Cardiac muscle cell (in vitro differentiated cells and primary cell): Measurements from ENCODE around the gene COG4. TPM values are rescaled to one million over a fixed set of nuclear protein-coding genes. Genes with fewer than 3 reads are reported as not detected.

Experiments
- DNase-seq, 2 donors: peaks; one replicate each; pipeline versions ENCODE4 v3.0.0 to v3.0.0-alpha.2; 2010 to 2017; ENCODE audit warnings: low read depth in 1 of 2, low spot score in 1 of 2
- H3K27ac ChIP-seq: fragments of 200-600 bp; sonication (generic); 2 replicates; pipeline ENCODE4 v1.5.1; 2016
- H3K27me3 ChIP-seq: fragments of 200-600 bp; sonication (generic); 2 replicates; pipeline ENCODE4 v1.6.0; 2016; ENCODE audit warnings: control low read depth
- H3K36me3 ChIP-seq: fragments of 200-600 bp; sonication (generic); 2 replicates; pipeline ENCODE4 v1.5.1; 2016; ENCODE audit warnings: control low read depth
- H3K4me1 ChIP-seq: fragments of 200-600 bp; sonication (generic); 2 replicates; pipeline ENCODE4 v1.8.1; 2017; ENCODE audit warnings: low read depth, mild to moderate bottlenecking, mixed run types
- H3K4me3 ChIP-seq: fragments of 200-600 bp; sonication (generic); 2 replicates; pipeline ENCODE4 v1.5.1; 2016; ENCODE audit warnings: mild to moderate bottlenecking
- H3K9me3 ChIP-seq: fragments of 200-600 bp; sonication (generic); 2 replicates; pipeline ENCODE4 v1.5.1; 2017; ENCODE audit warnings: low read depth, mild to moderate bottlenecking, control low read depth
- polyA plus RNA-seq: library from polyadenylated mRNA; unstranded; fragments of >200 nt; fragmentation: Nextera tagmentation; extraction: Ambion mirVana; gene quantifications from 2 replicates; pipeline ENCODE4 v1.2.1, GENCODE V29; 2016
- total RNA-seq: library from RNA; depleted of rRNA; stranded (reverse); fragments of >200 nt; gene quantifications from 2 replicates; pipeline ENCODE4 v1.2.3, GENCODE V29; 2016
- TF ChIP-seq, protein P1 (sequence below): IDR thresholded peaks from 2 replicates; pipeline ENCODE4 v1.5.1; 2012; ENCODE audit warnings: low read depth, mild to moderate bottlenecking, low read length

COG4 gene
- total and polyA plus RNA-seq, 2 experiments from 2014 or later, result 67.6 to 77.3 TPM

DNA sequence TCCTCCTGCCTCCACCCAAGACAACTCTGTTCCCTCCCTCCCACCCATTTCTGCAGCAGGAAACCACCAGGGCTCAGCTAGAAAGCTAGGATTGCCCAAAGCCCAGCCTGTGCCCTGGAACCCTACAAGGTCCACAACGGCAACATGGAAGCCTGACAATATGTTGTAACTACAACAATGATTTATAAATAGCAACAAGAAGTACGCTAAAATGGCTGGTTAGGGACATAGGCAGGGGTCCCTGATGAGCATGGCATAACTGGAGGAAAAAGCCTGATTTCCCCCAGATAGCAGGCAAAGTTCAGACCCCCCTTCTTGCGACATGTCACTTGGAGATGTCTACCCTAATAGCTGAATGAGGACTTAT is 91.0 kb downstream of the COG4 start:
- no peaks in the 10 kb centered on the region for H3K9me3 ChIP-seq
- H3K36me3 ChIP-seq, result no peaks in the 10 kb centered on the region
- TF ChIP-seq, protein P1, sequence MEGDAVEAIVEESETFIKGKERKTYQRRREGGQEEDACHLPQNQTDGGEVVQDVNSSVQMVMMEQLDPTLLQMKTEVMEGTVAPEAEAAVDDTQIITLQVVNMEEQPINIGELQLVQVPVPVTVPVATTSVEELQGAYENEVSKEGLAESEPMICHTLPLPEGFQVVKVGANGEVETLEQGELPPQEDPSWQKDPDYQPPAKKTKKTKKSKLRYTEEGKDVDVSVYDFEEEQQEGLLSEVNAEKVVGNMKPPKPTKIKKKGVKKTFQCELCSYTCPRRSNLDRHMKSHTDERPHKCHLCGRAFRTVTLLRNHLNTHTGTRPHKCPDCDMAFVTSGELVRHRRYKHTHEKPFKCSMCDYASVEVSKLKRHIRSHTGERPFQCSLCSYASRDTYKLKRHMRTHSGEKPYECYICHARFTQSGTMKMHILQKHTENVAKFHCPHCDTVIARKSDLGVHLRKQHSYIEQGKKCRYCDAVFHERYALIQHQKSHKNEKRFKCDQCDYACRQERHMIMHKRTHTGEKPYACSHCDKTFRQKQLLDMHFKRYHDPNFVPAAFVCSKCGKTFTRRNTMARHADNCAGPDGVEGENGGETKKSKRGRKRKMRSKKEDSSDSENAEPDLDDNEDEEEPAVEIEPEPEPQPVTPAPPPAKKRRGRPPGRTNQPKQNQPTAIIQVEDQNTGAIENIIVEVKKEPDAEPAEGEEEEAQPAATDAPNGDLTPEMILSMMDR, result no peak
- no peak overlapping the region for H3K4me3 ChIP-seq
- DNase-seq, result peak in 1 of 2 donors; percentile 45
- peak overlapping the region; percentile 99 for H3K27ac ChIP-seq
- peaks cover 77% of the 10 kb centered on the region for H3K4me1 ChIP-seq
- no peaks in the 10 kb centered on the region for H3K27me3 ChIP-seq

DNA sequence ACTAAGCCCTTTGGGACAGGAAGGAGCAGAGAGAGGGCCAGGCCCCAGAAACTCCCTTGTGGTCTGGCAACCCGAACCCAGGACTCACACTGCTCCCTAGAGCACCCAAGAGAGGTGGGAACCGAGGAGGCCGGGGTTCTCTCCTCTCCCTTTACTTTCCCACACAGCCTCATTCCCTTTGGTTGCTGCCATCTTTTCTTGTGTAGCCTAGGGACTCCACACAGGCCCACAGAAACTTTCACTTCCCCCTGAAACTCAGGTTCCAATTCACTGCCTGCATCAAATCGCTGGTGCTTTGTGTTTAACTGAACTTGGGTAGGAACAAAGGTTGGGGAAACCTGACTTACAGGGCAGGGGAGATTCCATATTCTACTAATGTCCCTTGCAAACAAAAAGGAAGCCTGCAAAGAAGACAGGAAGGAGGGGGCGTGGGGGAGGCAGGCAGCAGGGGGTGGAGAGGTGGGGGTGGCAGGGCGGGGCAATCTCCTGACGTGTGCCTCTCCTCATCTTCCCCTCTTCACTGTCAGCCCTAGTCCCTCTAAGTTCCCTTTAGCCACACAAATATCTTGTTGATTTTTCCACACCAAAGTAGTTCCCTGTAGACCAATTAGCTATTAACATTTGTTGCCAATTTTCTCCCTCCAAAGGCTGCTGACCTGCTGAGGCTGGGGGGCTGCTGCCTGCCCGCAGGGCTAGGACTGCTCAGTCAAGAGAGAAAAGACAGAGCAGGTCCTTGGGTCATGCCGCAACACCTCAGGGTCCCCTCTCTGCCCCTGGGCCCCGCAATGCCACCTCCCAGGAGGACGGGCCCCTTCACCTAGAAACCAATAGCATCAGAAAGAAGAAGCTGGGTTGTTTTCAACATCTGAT is 92.5 kb downstream of the COG4 start:
- peaks cover 73% of the 10 kb centered on the region for H3K4me1 ChIP-seq
- TF ChIP-seq, protein P1, result no peak
- H3K27ac ChIP-seq, result peak overlapping the region; percentile 99
- H3K4me3 ChIP-seq, result no peak overlapping the region
- no peaks in the 10 kb centered on the region for H3K27me3 ChIP-seq
- no peaks in the 10 kb centered on the region for H3K9me3 ChIP-seq
- no peak for DNase-seq
- H3K36me3 ChIP-seq, result no peaks in the 10 kb centered on the region

Other genes starting within 250 kb of the COG4 start
- gene AARS1, start 234.0 kb downstream of the COG4 start, total RNA-seq, result 74.6 and 81.4 TPM in 2 replicates
- 102 and 114 TPM in 2 replicates for gene AARS1, start 234.0 kb downstream of the COG4 start, polyA plus RNA-seq
- 40.1 and 40.2 TPM in 2 replicates for gene DDX19B, start 224.4 kb downstream of the COG4 start, total RNA-seq
- gene DDX19B, start 224.4 kb downstream of the COG4 start, polyA plus RNA-seq, result 39.7 and 55.5 TPM in 2 replicates
- 67.5 and 69.8 TPM in 2 replicates for gene DDX19A, start 176.7 kb downstream of the COG4 start, total RNA-seq
- 54.3 and 63.6 TPM in 2 replicates for gene DDX19A, start 176.7 kb downstream of the COG4 start, polyA plus RNA-seq
- 87.3 and 115 TPM in 2 replicates for gene ST3GAL2, start 84.5 kb downstream of the COG4 start, total RNA-seq
- 46.1 and 50.9 TPM in 2 replicates for gene ST3GAL2, start 84.5 kb downstream of the COG4 start, polyA plus RNA-seq
- 13.8 and 22.5 TPM in 2 replicates for gene FCSK, start 69.0 kb downstream of the COG4 start, total RNA-seq
- 10.2 and 12.0 TPM in 2 replicates for gene FCSK, start 69.0 kb downstream of the COG4 start, polyA plus RNA-seq
- 95.4 and 178 TPM in 2 replicates for gene SF3B3, start 262 bp upstream of the COG4 start, total RNA-seq
- gene SF3B3, start 262 bp upstream of the COG4 start, polyA plus RNA-seq, result 203 and 250 TPM in 2 replicates
- not detected in 2 replicates for gene IL34, start 123.0 kb upstream of the COG4 start, total RNA-seq
- 0.10 TPM in 1 of 2 replicates, not detected in the other for gene IL34, start 123.0 kb upstream of the COG4 start, polyA plus RNA-seq
- gene MTSS2, start 162.5 kb upstream of the COG4 start, total RNA-seq, result 47.2 and 82.3 TPM in 2 replicates
- gene MTSS2, start 162.5 kb upstream of the COG4 start, polyA plus RNA-seq, result 12.4 and 22.7 TPM in 2 replicates